CD4-positive, CD25-positive, alpha-beta regulatory T cell (primary cell): ENCODE measurements around the gene BIRC7. TPM values are rescaled to one million over a fixed set of nuclear protein-coding genes. Genes with fewer than 3 reads are reported as not detected.

ENCODE experiments used
- ATAC-seq, 2 donors: fragments of 150-1000 bp; cut with Tn5 transposase; one replicate each; pipeline ENCODE4 v1.10.0; 2021; ENCODE audit warnings: low read depth in 2 of 2, moderate number of reproducible peaks in 2 of 2, moderate library complexity in 1 of 2
- DNase-seq, 3 donors: peaks; one replicate each; pipeline versions ENCODE4 v3.0.0 to v3.0.0-alpha.2; 2012 to 2022; ENCODE audit warnings: mixed read lengths in 1 of 3
- H3K27ac ChIP-seq: one replicate; pipeline ENCODE4 v1.7.0; 2013; ENCODE audit warnings: mild to moderate bottlenecking, low read length; ENCODE audit not compliant: insufficient read depth, poor library complexity, severe bottlenecking
- H3K27me3 ChIP-seq: one replicate; pipeline ENCODE4 v1.7.0; 2013; ENCODE audit warnings: low read length; ENCODE audit not compliant: control insufficient read depth, insufficient read depth
- H3K36me3 ChIP-seq: one replicate; pipeline ENCODE4 v1.7.0; 2013; ENCODE audit warnings: mild to moderate bottlenecking, low read length, moderate library complexity; ENCODE audit not compliant: control insufficient read depth, insufficient read depth
- H3K4me1 ChIP-seq: 2 replicates; pipeline ENCODE4 v1.7.0; 2013; ENCODE audit warnings: mild to moderate bottlenecking, low read length; ENCODE audit not compliant: insufficient read depth, control insufficient read depth, poor library complexity, severe bottlenecking
- H3K4me3 ChIP-seq: one replicate; pipeline ENCODE4 v1.7.0; 2013; ENCODE audit warnings: low read depth, mild to moderate bottlenecking, low read length, moderate library complexity
- H3K9me3 ChIP-seq, 2 experiments: 1 replicate in 1 of 2; 2 replicates in 1 of 2; pipeline ENCODE4 v1.7.0; 2013; ENCODE audit warnings: low read length in 2 of 2, mild to moderate bottlenecking in 1 of 2, moderate library complexity in 1 of 2; ENCODE audit not compliant: control insufficient read depth in 2 of 2
- H3K27ac Mint-ChIP-seq, 3 donors: one replicate each; pipeline ENCODE4 v1.8.0; 2020 to 2022; ENCODE audit warnings: mild to moderate bottlenecking in 3 of 3, mixed read lengths in 3 of 3, moderate library complexity in 2 of 3
- H3K27me3 Mint-ChIP-seq: one replicate; pipeline ENCODE4 v1.8.0; 2022; ENCODE audit warnings: mild to moderate bottlenecking, mixed read lengths
- H3K36me3 Mint-ChIP-seq: one replicate; pipeline ENCODE4 v1.8.0; 2020; ENCODE audit warnings: mixed read lengths
- H3K4me1 Mint-ChIP-seq, 4 donors: one replicate each; pipeline ENCODE4 v1.8.0; 2020 to 2022; ENCODE audit warnings: mixed read lengths in 4 of 4, mild to moderate bottlenecking in 1 of 4
- H3K4me3 Mint-ChIP-seq, 4 donors: one replicate each; pipeline ENCODE4 v1.8.0; 2020 to 2022; ENCODE audit warnings: mild to moderate bottlenecking in 4 of 4, mixed read lengths in 4 of 4, moderate library complexity in 3 of 4
- H3K9me3 Mint-ChIP-seq, 7 donors: one replicate each; pipeline ENCODE4 v1.8.0; 2020 to 2022; ENCODE audit warnings: mixed read lengths in 7 of 7, mild to moderate bottlenecking in 3 of 7, moderate library complexity in 2 of 7
- polyA plus RNA-seq, 4 donors: library from polyadenylated mRNA; unstranded; fragments of 300-500 nt; fragmentation: Illumina TruSeq; gene quantifications; one replicate each; pipeline ENCODE4 v1.2.3, GENCODE V29; 2021
- total RNA-seq: library from RNA; stranded (reverse); gene quantifications from one replicate; pipeline ENCODE4 v1.2.3, GENCODE V29; 2022

The BIRC7 gene
- total and polyA plus RNA-seq, 5 donors from 2014 or later, result not detected

- H3K4me3 Mint-ChIP-seq, result no peak overlapping the region
- H3K4me1 ChIP-seq, result no peaks in the 10 kb centered on the region
- H3K36me3 ChIP-seq, result no peaks in the 10 kb centered on the region
- peaks cover 0 to 4% (median 0%) of the 10 kb centered on the region in 4 donors for H3K4me1 Mint-ChIP-seq
- no peaks in the 10 kb centered on the region for H3K36me3 Mint-ChIP-seq
- no peak overlapping the region for H3K27ac ChIP-seq
- DNase-seq (no peak), ATAC-seq (no peak)
- H3K27me3 Mint-ChIP-seq, result peaks cover 32% of the 10 kb centered on the region
- H3K4me3 ChIP-seq, result no peak overlapping the region
- no peaks in the 10 kb centered on the region for H3K9me3 Mint-ChIP-seq
- no peaks in the 10 kb centered on the region for H3K27me3 ChIP-seq
- no peak overlapping the region for H3K27ac Mint-ChIP-seq
- H3K9me3 ChIP-seq, result no peaks in the 10 kb centered on the region
Observed at GRCh38 chr20:63228806-63229205, 6.9 kb upstream of the BIRC7 start.

DNA sequence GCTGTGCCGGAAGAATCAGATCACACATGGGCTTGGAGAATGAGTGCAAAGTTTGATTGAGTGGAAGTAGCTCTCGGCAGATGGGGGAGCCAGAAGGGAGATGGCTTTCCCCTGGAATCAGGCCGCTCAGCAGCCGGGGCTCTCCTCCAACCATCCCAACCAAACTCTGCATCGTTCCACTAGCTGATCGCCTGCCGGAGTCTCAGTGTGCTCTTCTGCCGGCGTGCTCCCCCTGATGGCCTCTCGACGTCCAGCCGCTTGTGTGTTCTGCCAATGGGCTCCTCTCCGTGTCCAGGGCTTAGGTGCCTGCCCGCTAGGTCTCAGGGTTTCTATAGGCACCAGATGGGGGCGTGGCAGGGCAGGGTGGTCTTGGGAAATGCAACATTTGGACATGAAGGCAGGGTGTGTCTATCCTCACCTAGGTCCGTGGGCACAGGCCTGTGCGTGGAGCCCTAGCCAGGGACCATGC is 4.9 kb upstream of the BIRC7 start:
- H3K27me3 ChIP-seq, result no peaks in the 10 kb centered on the region
- H3K4me1 ChIP-seq, result peaks cover 8% of the 10 kb centered on the region
- no peaks in the 10 kb centered on the region for H3K36me3 Mint-ChIP-seq
- DNase-seq, result peak in 1 of 3 donors; percentile 17
- H3K4me3 Mint-ChIP-seq, result no peak overlapping the region
- peak overlapping the region in 1 of 3 donors; percentile 26 for H3K27ac Mint-ChIP-seq
- H3K4me1 Mint-ChIP-seq, result peaks cover 0 to 12% (median 0%) of the 10 kb centered on the region in 4 donors
- H3K4me3 ChIP-seq, result no peak overlapping the region
- H3K27me3 Mint-ChIP-seq, result peaks cover 29% of the 10 kb centered on the region
- no peaks in the 10 kb centered on the region for H3K9me3 ChIP-seq
- H3K9me3 Mint-ChIP-seq, result no peaks in the 10 kb centered on the region
- H3K36me3 ChIP-seq, result no peaks in the 10 kb centered on the region
- ATAC-seq, result no peak
- no peak overlapping the region for H3K27ac ChIP-seq

DNA sequence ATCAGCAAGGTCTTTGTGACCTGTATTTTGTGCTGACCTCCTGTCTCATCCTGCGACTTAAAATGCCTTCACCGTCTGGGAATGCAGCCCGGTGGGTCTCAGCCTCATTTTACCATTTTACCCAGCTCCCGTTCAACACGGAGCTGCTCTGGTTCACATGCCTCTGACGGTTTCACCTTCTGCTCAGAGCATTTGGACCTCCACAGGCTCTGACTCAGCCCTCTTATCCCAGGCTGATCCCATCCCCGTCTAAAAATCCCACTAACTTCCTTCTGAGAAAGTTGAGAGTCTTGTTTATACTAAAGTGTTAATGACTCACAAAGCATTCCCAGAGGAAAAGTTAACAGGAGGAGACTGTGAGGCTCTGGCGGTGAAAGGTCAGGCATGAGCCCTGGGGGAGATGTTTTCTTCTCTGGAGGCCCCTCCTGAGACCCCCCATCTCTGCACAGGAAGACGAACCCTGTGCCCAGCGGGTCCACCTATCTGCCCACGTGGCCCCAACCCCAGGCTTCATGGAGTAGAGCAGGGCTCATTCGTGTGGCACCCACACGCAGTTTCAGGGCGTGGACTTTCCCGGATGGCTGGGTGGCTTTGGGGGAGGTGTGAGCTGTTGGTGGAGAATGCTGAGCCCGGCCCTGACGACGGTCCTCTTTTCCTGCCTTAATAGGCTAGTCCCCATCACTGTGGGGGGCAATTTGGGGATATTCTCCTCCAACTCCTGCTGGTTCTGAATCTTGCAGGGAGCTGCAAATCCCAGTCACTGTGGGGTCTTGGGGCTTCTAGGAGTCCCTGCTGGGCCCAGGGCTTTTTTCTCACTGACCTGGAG is 3.3 kb upstream of the BIRC7 start:
- no peak for DNase-seq
- no peaks in the 10 kb centered on the region for H3K9me3 ChIP-seq
- H3K27ac ChIP-seq, result no peak overlapping the region
- ATAC-seq, result no peak
- H3K36me3 ChIP-seq, result no peaks in the 10 kb centered on the region
- Mint-ChIP-seq H3K27me3 (peaks cover 28% of the 10 kb centered on the region), H3K36me3 (no peaks in the 10 kb centered on the region), H3K9me3 (no peaks in the 10 kb centered on the region), H3K4me1 (peaks cover 0 to 12% (median 0%) of the 10 kb centered on the region in 4 donors), H3K4me3 (no peak overlapping the region), H3K27ac (peak overlapping the region in 1 of 3 donors; percentile 48)
- H3K4me1 ChIP-seq, result peaks cover 8% of the 10 kb centered on the region
- H3K4me3 ChIP-seq, result no peak overlapping the region
- H3K27me3 ChIP-seq, result no peaks in the 10 kb centered on the region

- no peak for ATAC-seq
- no peak overlapping the region for H3K27ac Mint-ChIP-seq
- Histone ChIP-seq H3K36me3 (no peaks in the 10 kb centered on the region), H3K9me3 (no peaks in the 10 kb centered on the region), H3K4me1 (peaks cover 8% of the 10 kb centered on the region), H3K27me3 (no peaks in the 10 kb centered on the region), H3K27ac (no peak overlapping the region), H3K4me3 (no peak overlapping the region)
- DNase-seq, result no peak
- no peaks in the 10 kb centered on the region for H3K9me3 Mint-ChIP-seq
- peaks cover 0 to 12% (median 0%) of the 10 kb centered on the region in 4 donors for H3K4me1 Mint-ChIP-seq
- H3K36me3 Mint-ChIP-seq, result no peaks in the 10 kb centered on the region
- H3K4me3 Mint-ChIP-seq, result no peak overlapping the region
- peaks cover 27% of the 10 kb centered on the region for H3K27me3 Mint-ChIP-seq
Observed at GRCh38 chr20:63233061-63233344, 2.7 kb upstream of the BIRC7 start.

DNA sequence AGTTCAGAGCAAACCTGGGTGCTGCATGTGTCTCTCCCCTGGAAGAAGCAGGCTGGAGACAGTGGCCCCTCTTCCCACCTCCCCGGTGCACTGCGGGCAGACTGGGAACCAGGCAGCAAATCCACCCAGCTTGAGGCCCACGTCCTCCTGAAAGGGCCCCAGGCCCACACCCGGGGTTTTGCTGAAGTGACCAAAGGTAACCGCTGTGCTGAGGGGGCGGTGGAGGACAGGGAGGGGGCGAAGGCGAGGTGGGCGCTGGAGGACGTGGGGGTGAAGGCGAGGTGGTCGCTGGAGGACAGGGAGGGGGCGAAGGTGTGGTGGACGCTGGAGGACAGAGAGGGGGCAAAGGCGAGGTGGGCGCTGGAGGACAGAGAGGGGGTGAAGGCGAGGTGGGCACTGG is 1.8 kb upstream of the BIRC7 start:
- ATAC-seq, result no peak
- Histone ChIP-seq H3K27ac (no peak overlapping the region), H3K4me3 (no peak overlapping the region), H3K27me3 (no peaks in the 10 kb centered on the region), H3K4me1 (peaks cover 8% of the 10 kb centered on the region), H3K9me3 (no peaks in the 10 kb centered on the region), H3K36me3 (no peaks in the 10 kb centered on the region)
- no peak overlapping the region for H3K4me3 Mint-ChIP-seq
- H3K4me1 Mint-ChIP-seq, result peaks cover 0 to 12% (median 0%) of the 10 kb centered on the region in 4 donors
- H3K27ac Mint-ChIP-seq, result no peak overlapping the region
- H3K27me3 Mint-ChIP-seq, result peaks cover 25% of the 10 kb centered on the region
- DNase-seq, result no peak
- H3K9me3 Mint-ChIP-seq, result no peaks in the 10 kb centered on the region
- no peaks in the 10 kb centered on the region for H3K36me3 Mint-ChIP-seq

- Histone ChIP-seq H3K9me3 (no peaks in the 10 kb centered on the region), H3K36me3 (no peaks in the 10 kb centered on the region), H3K4me3 (no peak overlapping the region), H3K4me1 (peaks cover 8% of the 10 kb centered on the region), H3K27ac (no peak overlapping the region), H3K27me3 (no peaks in the 10 kb centered on the region)
- H3K27ac Mint-ChIP-seq, result no peak overlapping the region
- H3K27me3 Mint-ChIP-seq, result peaks cover 18% of the 10 kb centered on the region
- H3K36me3 Mint-ChIP-seq, result no peaks in the 10 kb centered on the region
- H3K4me1 Mint-ChIP-seq, result peaks cover 0 to 12% (median 0%) of the 10 kb centered on the region in 4 donors
- DNase-seq (peak in 1 of 3 donors; percentile 19), ATAC-seq (peak in 1 of 2 donors; percentile 42)
- H3K9me3 Mint-ChIP-seq, result no peaks in the 10 kb centered on the region
- H3K4me3 Mint-ChIP-seq, result peak overlapping the region in 2 of 4 donors; percentile 41 to 59
Observed at GRCh38 chr20:63234693-63235398, 859 bp upstream of the BIRC7 start.

- no peak for ATAC-seq
- H3K9me3 Mint-ChIP-seq, result no peaks in the 10 kb centered on the region
- H3K4me3 Mint-ChIP-seq, result no peak overlapping the region
- Histone ChIP-seq H3K4me1 (peaks cover 8% of the 10 kb centered on the region), H3K36me3 (no peaks in the 10 kb centered on the region), H3K4me3 (no peak overlapping the region), H3K9me3 (no peaks in the 10 kb centered on the region), H3K27me3 (no peaks in the 10 kb centered on the region), H3K27ac (no peak overlapping the region)
- no peak for DNase-seq
- peaks cover 0 to 8% (median 0%) of the 10 kb centered on the region in 4 donors for H3K4me1 Mint-ChIP-seq
- H3K27me3 Mint-ChIP-seq, result peaks cover 9% of the 10 kb centered on the region
- no peaks in the 10 kb centered on the region for H3K36me3 Mint-ChIP-seq
- H3K27ac Mint-ChIP-seq, result no peak overlapping the region
Observed at GRCh38 chr20:63236116-63236837, 572 bp downstream of the BIRC7 start.
